Inflammatory macrophage (primary cell): Measurements from ENCODE around the gene NSMF.
A peak's percentile ranks its signal among the peaks of the same experiment; 100 is the strongest.

Experiments used
- DNase-seq, 2 donors: peaks; one replicate each; pipeline ENCODE4 v3.0.0-alpha.2; 2020 to 2022

NSMF gene

GRCh38 chr9:137429974-137430722, 29.0 kb downstream of the NSMF start:
- no peak for DNase-seq

- DNase-seq = no peak
Measured at GRCh38 chr9:137429546-137429890, 29.6 kb downstream of the NSMF start.

GRCh38 chr9:137428841-137429545, 30.1 kb downstream of the NSMF start:
- DNase-seq = no peak

GRCh38 chr9:137428311-137428630, 30.9 kb downstream of the NSMF start:
- no peak for DNase-seq

- DNase-seq = no peak
Measured at GRCh38 chr9:137427454-137428310, 31.5 kb downstream of the NSMF start.

- no peak for DNase-seq
Measured at GRCh38 chr9:137426018-137426681, 33.0 kb downstream of the NSMF start.

GRCh38 chr9:137423514-137424291, 35.4 kb downstream of the NSMF start:
- peak; percentile 29 to 53 for DNase-seq

- peak; percentile 95 to 96 for DNase-seq
Measured at GRCh38 chr9:137422604-137423513, 36.3 kb downstream of the NSMF start, which contains the start of the genes EXD3 and NOXA1. Gene EXD3, minus strand, starts transcription at chr9:137423162. Its CDS starts 27,805 bp downstream, at chr9:137395357. Gene NOXA1, plus strand, starts transcription at chr9:137423393. Its CDS starts 137 bp downstream, at chr9:137423530.

GRCh38 chr9:137421838-137422603, 37.1 kb downstream of the NSMF start:
- no peak for DNase-seq

GRCh38 chr9:137417161-137418021, 41.7 kb downstream of the NSMF start:
- DNase-seq = peak in 1 of 2 donors; percentile 38

GRCh38 chr9:137416563-137417151, 42.5 kb downstream of the NSMF start:
- DNase-seq = no peak

- DNase-seq = no peak
Measured at GRCh38 chr9:137416006-137416562, 43.0 kb downstream of the NSMF start.

- no peak for DNase-seq
Measured at GRCh38 chr9:137415451-137415850, 43.7 kb downstream of the NSMF start.

- no peak for DNase-seq
Measured at GRCh38 chr9:137412431-137412830, 46.7 kb downstream of the NSMF start.

- DNase-seq = peak in 1 of 2 donors; percentile 31
Measured at GRCh38 chr9:137411645-137412380, 47.3 kb downstream of the NSMF start.

GRCh38 chr9:137411260-137411644, 47.9 kb downstream of the NSMF start:
- DNase-seq = no peak

GRCh38 chr9:137410891-137411249, 48.3 kb downstream of the NSMF start:
- no peak for DNase-seq
